ENCODE results near the gene COL15A1.

DNA sequence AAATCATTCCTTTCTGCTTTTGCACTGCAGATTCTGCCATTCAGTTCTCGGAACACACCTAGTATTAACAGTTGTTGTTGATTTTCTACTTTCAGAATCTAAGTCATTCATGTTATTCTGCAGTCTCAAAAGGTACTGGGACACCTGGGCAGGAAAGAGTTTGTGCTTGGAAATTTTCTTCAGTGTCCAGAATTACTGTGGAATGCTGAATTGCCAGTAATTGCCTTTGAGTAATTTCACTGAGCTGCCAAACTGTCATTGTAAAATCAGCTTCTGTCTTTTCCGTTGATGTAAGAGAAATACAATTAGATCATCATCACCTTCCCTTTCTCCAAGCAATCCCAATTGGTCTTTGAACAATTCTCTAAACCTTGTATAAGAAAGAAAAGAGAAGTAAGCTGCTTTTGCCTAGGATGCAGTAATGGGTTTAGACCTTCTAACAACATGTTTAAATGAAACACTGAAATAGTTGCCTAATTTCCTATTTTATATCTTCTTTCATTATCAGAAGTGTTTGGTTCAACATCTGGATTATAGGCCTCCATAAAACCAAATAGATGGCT, 85.5 kb downstream of the COL15A1 start:
- no peak for TF ChIP-seq TEAD4 (IDR thresholded peaks at IDR 0.05; ENCODE audit: low read depth, low read length)
- TF ChIP-seq FOSL1 (IDR thresholded peaks at IDR 0.05; ENCODE audit: insufficient read depth, low read depth, low read length), result no peak
- no peak for TF ChIP-seq EZH2 (IDR thresholded peaks at IDR 0.05; ENCODE audit: low read depth, low read length, severe bottlenecking)
- TF ChIP-seq, protein P1, sequence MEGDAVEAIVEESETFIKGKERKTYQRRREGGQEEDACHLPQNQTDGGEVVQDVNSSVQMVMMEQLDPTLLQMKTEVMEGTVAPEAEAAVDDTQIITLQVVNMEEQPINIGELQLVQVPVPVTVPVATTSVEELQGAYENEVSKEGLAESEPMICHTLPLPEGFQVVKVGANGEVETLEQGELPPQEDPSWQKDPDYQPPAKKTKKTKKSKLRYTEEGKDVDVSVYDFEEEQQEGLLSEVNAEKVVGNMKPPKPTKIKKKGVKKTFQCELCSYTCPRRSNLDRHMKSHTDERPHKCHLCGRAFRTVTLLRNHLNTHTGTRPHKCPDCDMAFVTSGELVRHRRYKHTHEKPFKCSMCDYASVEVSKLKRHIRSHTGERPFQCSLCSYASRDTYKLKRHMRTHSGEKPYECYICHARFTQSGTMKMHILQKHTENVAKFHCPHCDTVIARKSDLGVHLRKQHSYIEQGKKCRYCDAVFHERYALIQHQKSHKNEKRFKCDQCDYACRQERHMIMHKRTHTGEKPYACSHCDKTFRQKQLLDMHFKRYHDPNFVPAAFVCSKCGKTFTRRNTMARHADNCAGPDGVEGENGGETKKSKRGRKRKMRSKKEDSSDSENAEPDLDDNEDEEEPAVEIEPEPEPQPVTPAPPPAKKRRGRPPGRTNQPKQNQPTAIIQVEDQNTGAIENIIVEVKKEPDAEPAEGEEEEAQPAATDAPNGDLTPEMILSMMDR (IDR thresholded peaks at IDR 0.05; ENCODE audit: control extremely low read depth in 1 of 3, insufficient read depth in 1 of 3, low read depth in 1 of 3, low read length in 3 of 3), result no peak
- TF ChIP-seq POLR2A (IDR thresholded peaks at IDR 0.05; ENCODE audit: control extremely low read depth in 1 of 2, low read depth in 2 of 2, low read length in 2 of 2), result no peak
- TF ChIP-seq ZNF274 (IDR thresholded peaks at IDR 0.05; ENCODE audit: borderline replicate concordance, extremely low read depth, low read length), result no peak
- TF ChIP-seq EGR1 (IDR thresholded peaks at IDR 0.05; ENCODE audit: borderline replicate concordance, low read depth, low read length), result no peak
- no peak for TF ChIP-seq CHD1 (IDR thresholded peaks at IDR 0.05; ENCODE audit: low read depth, low read length)
- TF ChIP-seq GTF2F1 (IDR thresholded peaks at IDR 0.05; ENCODE audit: borderline replicate concordance, low read depth, low read length), result no peak

All from H1 (cell line).